Activated T-helper 1 cell treated with anti-CD3 and anti-CD28 coated beads, Interleukin-2, amount 50 U/mL, for 16 hours (primary cell): ENCODE measurements around the gene KDM4E.

Experiments used
- DNase-seq, 2 donors: peaks; one replicate each; pipeline ENCODE4 v3.0.0-alpha.2; 2020; ENCODE audit warnings: low read depth in 1 of 2, low spot score in 1 of 2

The KDM4E gene

GRCh38 chr11:95050595-95051202 lies 25.6 kb downstream of the KDM4E start:
- DNase-seq, result no peak

GRCh38 chr11:95054356-95054755 lies 29.3 kb downstream of the KDM4E start:
- DNase-seq, result no peak

- no peak for DNase-seq
Measured at GRCh38 chr11:95055283-95055897, 30.3 kb downstream of the KDM4E start.

GRCh38 chr11:95057959-95058358 lies 32.9 kb downstream of the KDM4E start:
- no peak for DNase-seq

- DNase-seq, result no peak
Measured at GRCh38 chr11:95058621-95059020, 33.6 kb downstream of the KDM4E start.

GRCh38 chr11:95059046-95059445 lies 34.0 kb downstream of the KDM4E start:
- DNase-seq, result no peak

- DNase-seq, result no peak
Measured at GRCh38 chr11:95065336-95065735, 40.3 kb downstream of the KDM4E start.

- DNase-seq, result no peak
Measured at GRCh38 chr11:95066716-95067038, 41.6 kb downstream of the KDM4E start, which contains the start of gene SRSF8. TSS of gene SRSF8 (plus strand) at chr11:95066919. CDS start at chr11:95067227, 308 bp downstream.

GRCh38 chr11:95067039-95067840 lies 42.2 kb downstream of the KDM4E start:
- peak; percentile 58 to 70 for DNase-seq

GRCh38 chr11:95067841-95068219 lies 42.8 kb downstream of the KDM4E start:
- DNase-seq, result no peak

- peak; percentile 46 to 49 for DNase-seq
Measured at GRCh38 chr11:95068549-95068948, 43.5 kb downstream of the KDM4E start.

GRCh38 chr11:95070471-95070870 lies 45.4 kb downstream of the KDM4E start:
- DNase-seq, result no peak

GRCh38 chr11:95072948-95073347 lies 47.9 kb downstream of the KDM4E start:
- DNase-seq, result no peak

- DNase-seq, result no peak
Measured at GRCh38 chr11:95074792-95075563, 49.9 kb downstream of the KDM4E start.

- DNase-seq, result no peak
Measured at GRCh38 chr11:95076416-95076815, 51.4 kb downstream of the KDM4E start.

GRCh38 chr11:95076981-95077380 lies 51.9 kb downstream of the KDM4E start:
- no peak for DNase-seq
